ENCODE results near the gene FYN. TPM values are rescaled to one million over a fixed set of nuclear protein-coding genes. Genes with fewer than 3 reads are reported as not detected.
A peak's percentile ranks its signal among the peaks of the same experiment; 100 is the strongest.

FYN gene
- total RNA-seq, 1 experiment from 2014 or later: 95.8 TPM

DNA sequence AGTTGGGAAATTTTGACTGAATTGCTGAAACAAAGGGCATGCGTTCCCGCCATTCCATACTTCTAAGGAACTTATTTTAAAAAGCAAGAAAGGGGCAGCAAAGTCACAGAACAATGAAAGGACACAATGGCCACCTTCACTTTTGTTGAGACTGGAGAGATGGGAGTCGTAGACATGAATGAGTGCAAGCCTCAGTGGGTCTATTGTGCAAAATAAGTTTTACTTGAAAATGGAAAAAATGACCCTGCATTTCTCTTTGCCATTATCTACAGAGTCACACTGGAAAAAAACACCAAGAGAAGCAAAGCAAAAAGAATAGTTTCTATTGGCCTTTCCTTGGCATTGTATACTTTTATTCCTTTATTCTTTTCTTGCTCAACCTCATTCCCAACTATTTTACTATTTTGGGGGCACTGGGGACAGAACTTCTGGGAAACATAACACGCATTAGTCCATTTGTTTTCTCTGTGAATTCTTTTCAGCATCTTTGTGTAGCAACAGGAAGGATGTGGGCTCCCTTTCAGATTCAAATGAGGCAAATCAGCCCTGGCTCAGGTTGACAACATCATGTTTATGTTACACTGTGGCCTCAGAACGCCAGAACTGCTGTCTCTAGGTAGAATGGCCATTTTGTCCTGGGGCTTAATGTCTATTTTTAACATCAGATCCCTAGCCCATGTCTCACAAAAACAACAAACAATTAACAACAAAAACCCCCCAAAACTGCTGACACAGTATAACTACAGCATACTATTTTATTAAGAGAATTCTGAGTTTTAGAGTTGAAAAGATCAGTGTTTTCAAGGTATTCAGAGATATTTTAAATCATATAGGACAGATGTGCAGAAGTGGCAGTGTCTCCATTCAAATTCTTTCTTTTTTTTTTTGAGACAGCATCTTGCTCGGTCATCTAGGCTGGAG, 122.2 kb downstream of the FYN start:
- DNase-seq (ENCODE audit: low read depth): peak; percentile 66

DNA sequence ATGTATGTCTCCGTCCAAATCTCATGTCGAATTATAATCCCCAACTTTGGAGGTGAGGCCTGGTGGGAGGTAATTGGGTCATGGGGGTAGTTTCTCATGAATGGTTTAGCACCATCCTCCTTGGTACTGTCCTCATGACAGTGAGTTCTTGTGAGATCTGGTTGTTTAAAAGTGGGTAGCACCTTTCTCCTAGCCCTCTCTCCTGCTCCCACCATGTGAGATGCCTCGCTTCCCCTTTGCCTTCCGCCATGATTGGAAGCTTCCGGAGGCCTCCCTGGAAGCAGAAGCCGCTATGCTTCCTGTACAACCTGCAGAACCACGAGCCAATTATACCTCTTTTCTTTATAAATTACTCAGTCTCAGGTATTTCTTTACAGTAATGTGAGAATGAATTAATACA, 123.1 kb downstream of the FYN start:
- no peak for DNase-seq (ENCODE audit: low read depth)

DNA sequence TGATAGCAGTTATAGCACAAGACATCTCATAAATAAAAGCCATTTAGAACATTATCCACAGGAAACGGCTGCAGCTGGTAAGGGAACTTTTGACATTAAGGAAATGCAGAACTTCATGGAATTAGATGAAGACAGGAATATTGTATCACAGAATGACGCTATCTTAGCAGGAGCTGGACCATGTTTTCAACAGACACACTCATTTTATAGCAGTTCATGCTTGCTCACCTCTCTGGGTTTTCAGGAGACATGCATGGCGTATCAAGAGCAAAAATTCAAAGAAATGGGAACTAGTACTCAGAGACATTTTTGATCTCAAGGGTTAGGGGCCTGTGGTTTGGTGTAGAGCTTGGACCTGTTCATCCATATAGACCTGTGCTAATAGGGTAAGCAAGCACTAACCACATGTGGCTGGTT, 125.0 kb downstream of the FYN start:
- no peak for DNase-seq (ENCODE audit: low read depth)

DNA sequence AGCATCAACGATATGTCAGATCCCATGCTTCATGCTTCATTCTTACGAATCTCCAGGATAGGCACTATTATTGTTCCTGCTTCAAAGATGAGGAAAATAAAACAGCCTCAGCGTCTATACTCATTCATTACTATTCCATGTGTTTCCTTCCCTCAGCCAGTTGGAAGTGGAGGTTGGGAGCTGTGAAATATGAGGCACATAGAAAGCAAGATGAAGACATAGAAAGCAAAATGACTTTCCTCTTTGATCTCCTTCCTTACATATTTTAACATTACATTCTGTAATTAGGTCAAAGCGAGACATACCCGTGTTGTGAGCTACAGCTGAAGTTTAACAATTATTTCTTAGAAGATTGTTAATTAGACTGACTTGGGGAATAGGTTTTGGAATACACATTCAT, 125.4 kb downstream of the FYN start:
- no peak for DNase-seq (ENCODE audit: low read depth)

DNA sequence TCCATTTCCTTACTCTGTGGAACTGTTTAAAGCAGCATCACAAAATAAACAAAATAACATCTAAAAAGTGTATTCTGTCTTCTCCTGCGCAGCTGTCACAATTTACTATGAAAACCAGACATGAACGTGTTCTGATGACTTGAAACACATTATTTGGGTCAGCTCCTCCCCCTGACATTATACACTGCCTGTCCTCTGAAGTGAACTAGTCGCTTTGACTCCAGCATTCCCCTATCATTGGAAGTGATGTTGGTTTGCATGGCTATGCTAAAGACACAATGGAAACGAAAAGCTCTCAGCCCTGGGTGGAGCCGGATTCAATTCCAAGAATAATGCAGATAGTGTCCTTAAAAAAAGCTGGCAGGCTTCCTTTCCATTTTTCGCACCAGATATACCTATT, 125.9 kb downstream of the FYN start:
- DNase-seq (ENCODE audit: low read depth): no peak

DNA sequence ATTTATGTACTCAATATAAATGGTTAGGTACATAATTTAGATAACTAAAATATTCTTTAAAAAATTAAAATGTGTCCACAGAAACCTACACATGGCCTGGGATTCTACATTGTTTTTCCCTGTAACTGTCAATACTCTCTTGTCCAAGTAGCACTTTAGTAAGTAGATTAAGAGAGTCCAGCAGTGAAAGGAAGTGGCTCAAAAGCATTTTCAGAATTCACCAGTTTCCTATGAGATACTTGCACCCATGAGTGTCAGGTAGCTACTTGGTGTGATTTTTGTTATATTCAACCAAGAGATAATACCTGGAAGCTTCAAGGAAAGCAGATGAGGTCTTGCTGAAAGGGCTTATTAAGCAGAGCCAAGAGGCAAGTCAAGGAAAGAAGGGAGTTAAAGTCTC, 126.3 kb downstream of the FYN start:
- DNase-seq (ENCODE audit: low read depth): no peak

DNA sequence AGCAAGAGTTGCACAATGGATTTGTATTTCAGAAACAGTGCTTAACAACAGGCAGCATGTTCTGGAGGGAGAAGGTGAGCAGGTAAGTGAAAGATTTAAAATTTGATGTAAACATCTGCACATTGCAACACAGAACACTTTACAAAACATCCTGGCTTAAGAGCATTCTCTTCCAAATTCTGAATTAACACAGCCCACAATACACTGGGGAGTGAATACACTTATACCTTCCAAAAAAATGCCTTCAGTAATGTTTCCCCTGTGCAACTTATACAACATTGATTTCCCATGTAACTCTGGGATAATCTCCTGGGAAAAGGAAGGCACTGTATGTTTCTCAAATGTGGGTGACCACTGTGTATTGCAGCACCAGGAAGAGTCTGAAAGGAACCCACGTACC, 127.6 kb downstream of the FYN start:
- no peak for DNase-seq (ENCODE audit: low read depth)

DNA sequence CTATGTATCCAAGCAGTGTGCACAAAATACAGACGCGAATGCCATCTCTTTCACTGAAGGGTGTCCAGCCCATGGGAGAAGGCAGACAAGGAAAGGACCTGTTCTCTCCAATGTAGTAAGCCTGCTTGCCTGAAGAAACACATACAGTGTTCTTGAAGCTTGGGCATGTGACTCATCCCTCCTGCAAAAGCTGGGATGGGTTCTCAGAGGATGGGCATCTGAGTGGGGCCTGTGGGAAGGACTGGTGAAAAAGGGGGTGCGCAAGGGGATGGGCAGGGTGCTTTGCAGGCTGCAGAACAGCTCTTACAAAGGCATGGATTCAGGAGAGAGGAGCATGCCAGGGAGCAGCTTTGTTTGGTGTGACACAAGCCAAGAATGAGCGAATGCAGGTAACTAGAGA, 128.1 kb downstream of the FYN start:
- peak; percentile 36 for DNase-seq (ENCODE audit: low read depth)

DNA sequence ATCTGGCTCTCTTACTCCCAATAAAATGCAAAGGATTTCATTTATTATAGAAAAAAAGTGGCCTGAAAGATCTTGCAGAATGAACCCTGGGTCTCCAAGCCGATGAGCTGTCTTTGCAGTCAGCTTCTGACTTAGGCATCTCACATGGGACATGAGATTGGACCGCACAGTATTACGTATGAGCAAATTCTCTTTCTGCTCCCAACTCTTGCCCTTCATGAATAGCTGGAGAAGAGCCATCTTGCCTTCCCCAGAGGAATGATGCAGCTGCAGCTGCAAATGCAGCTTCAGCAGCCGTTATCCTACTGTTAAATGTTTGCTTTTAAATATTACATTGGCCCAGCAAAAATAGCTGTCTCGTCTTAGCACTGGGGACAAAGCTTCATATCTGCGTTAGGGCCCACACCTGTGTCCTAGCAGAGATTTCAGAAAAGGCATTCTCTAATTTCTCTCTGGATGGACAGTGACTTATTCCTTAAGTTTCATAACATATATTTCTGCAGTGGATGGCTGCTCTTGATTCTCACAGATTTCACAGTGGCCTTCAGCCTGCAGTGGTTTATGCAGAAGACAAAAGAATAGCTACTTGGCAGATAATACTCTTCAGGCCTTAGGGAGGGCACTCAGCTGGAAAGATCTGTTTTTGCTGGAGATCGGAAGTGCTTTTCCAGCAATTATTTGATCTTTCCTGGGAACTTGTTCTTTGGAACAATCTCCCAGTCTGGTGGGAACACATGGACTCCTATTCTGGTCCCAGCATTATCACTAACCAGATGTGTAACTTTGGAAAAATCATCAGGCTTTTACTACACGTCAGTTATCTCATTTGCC, 129.2 kb downstream of the FYN start:
- DNase-seq (ENCODE audit: low read depth): peak; percentile 80

DNA sequence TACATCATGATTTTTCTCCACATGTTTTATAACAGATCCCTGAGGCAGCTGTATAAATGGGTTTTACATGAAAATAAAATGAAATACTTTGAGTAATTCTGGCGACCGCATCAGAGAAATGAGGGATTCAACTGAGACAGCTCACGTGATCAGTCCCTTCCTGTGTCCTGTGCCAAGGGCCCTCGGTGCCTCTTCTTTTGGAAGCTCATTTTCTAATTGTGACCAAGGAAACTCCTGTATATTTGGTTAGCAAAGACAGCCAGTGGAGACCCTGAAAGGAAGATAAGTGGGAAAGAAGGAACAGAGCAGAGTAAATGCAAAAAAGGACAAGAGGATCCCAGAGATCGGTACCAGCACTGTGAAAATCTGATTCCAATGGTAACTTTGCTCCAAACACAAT, 129.9 kb downstream of the FYN start:
- no peak for DNase-seq (ENCODE audit: low read depth)

DNA sequence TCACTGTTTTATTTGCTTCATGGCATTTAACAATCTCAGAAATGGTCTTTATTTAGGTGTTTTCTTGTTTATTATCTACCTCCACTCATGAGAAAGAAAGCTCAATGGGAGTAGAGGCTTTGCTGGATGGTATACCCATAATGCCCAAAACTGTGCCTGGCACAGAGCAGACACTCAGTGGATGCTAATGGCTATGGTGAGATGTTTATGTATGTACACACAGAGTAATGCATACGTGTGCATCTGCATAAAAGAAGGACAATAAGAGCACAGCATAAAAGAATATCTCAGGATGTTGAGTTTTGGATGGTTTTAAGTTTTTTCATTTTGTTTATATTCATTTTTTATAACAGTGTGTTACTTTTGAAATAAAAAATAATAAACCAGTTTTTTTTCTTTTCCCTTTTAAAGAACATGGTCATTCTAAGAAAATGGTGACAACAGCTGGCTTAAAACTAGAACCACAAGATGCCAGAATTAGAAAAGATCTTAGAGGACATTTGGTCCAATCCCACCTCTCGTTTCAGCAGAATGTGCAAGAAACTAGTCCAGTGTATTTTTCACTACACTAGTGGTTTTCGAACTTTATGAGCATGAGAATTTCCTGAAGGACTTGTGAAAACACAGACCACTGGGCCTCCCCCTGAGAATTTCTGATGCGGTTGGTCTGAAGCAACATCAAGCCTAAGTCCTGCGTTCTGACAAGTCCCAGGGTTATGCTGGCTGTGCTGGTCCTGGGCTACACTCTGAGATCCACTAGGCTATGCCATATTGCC, 131.9 kb downstream of the FYN start:
- no peak for DNase-seq (ENCODE audit: low read depth)

DNA sequence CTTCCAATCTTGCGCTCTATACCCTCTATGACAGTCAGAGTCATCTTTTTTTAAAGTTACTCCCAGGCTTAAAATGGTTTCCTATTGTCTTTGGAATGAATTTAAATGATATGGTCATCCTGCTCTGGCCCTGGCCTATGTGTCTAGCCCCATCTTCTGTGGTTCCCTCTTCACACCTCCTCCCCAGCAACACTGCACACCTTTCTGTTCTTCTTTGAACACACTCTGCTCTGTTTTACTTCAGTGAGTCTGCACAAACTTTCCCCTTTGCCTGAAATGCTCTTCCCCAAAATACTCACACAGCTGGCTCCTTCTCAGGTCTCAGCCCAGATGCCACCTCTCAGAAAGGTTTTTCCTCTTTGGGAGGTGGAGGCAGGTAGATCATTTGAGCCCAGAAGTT, 132.7 kb downstream of the FYN start:
- no peak for DNase-seq (ENCODE audit: low read depth)

DNA sequence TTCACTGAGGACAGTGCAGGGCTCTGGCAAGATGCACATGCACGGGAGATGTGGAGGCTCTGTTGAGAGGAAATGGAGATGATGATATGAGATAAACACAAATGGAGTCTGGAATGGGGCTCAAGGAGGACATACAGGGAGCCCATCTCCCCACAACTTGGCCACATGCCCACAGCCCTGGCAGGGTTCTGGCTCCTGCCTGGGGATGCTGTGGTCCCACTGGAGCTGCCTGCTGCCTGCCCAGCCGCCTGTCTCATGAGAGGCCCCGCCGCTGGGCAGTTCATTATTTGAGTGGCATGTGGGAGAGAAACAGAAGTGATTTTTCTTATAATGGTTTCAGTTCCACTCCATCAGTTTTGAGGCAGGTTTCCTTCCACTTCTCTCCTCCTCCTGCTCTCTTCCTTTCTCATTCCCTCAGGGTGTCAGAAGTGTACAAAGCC, 134.0 kb downstream of the FYN start:
- no peak for DNase-seq (ENCODE audit: low read depth)

DNA sequence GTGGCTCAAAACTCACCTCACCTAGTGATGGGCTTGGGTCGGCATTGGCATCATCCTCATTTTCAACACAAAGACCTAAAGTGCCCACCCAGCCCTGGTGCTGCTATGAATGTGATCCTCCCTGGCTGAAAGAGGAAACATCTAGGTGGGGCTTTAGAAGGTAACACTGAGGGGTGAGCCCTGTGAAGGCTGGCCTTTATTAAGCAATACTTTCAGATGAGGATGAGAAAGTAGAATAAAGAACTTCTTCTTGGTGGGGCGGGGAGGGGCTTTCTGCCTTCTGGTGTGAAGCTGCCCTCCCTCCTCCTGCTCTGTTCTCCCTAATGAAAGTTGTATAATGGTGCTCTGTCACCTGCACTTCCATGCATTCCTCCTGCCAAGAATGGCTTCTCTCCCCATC, 134.6 kb downstream of the FYN start:
- no peak for DNase-seq (ENCODE audit: low read depth)

DNA sequence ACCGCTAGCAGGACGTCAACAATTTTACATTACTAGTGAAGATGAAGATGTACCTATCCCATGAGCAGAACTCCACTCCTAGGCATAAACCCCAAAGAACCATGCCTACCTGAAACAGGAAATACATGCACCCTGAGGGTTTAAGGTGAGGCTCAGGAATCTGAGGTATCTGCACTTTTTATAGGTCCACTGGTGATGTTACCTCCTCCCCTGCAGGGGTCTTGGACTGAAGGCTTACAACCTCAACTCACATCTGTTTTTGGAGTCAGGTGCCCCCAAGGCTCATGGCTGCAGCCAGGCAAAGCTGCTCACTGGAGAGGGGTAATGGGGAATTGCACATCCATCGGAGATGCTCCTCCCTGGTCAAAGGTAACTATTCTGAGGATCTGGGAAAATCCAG, 135.1 kb downstream of the FYN start:
- DNase-seq (ENCODE audit: low read depth): no peak

DNA sequence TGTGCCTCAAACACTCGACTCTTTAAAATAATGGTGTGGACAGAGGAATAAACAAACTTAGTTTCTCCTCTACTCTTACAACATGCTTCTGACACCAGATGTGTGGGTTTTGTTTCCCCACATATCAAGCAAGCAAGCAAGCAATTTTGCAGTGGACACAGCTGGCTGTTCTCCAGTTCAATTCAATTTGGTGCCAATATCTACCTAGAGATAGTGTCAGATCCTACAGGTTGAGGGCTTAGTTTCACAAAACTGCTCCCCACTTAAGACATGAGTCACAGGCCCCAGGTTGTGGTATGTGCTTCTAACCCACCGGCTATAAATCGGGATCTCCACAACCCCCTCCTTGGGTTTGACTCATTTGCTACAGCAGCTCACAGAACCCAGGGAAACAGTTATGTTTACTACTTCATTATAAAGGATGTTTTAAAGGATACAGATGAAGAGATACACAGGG, 136.2 kb downstream of the FYN start:
- DNase-seq (ENCODE audit: low read depth): peak; percentile 27

DNA sequence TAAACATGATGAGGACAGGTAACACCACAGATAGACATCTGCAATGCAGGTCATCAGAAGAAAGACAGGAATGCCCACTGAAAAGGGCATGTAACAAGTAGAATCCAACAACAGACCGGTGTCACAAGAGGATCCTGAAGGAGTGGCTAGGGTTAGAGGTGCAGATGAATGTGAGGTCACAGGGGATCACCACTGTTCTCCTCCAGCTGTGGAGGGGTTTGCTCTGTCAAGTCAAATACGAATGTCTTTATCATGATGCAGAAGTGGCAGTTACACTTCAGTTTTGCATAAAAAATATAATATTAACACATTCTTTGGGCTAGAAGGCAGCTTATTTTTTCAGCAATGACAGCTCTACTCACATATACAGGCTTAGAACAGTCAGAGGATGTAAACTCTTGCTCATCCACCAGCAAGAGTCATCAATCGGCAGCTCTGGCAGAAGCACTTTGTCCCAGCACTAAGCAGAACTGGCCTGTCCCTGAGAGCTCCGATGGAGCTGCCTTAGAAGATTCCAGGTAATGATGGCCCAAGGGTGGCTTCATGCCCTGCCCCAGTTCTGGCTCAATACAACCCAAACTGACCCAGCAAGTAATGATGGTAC, 137.1 kb downstream of the FYN start:
- no peak for DNase-seq (ENCODE audit: low read depth)

DNA sequence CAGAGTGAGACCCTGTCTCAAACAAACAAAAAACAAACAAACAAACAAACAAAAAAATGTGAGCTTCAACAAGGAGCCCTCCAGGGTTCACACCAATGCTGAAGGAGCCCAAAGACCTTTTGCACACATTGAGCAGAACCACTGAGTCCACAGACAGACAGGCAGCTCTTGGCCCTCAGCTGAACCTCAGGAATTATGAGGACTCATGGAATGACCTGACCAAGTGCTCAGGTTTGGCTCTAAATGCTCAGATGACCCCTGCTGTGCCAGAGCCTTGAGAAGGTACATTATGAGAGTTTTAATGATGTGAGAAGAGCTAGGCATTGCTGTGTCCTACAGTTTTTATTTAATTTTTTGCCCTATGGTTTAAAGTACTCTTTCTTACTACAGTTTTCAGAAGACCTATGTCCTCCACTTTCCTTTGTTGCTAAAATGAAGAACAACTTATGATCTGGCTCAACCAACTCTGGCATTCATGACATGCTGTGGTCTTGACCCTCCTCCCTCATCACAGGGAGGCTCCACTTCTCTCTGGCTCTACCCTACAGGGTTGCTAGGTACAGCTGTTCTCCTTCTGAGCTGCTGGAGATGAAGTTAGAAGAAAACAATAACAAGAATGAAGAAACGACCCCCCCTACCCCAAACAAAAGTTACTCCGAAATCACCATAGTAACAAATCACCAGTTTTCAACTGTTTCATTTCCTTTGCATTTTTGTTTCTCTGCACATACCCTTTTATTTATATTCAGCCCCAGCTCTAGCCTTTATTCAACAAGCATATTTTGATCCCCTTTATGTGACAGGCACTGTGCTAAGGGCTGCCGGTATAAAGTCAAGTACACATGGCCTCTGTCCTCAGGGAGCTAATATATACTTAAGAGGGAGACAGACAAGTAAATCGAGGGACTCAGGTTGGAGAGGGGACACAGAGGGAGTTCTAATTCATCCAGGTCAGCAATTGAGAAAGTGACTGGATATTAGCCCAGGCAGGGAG, 138.9 kb downstream of the FYN start:
- peak; percentile 36 for DNase-seq (ENCODE audit: low read depth)

DNA sequence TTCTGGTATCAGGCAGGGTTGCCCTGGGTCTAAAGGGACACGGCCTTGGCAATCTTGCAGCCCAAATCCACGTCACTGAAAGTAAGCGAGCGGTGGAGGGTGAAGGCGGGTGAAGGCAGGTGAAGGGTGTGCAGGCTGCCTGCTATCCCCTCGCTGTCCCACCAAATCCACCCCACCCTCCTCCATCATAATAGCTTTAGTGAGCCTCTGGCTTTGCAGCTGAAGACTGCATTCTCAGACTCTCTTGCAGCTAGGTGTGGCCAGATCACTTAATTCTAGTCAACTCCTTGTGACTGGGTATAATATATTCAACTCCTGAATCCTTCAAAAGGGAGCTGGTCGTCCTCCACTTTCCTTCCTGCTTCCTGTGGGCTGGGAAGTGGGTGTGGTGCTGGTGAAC, 140.9 kb downstream of the FYN start:
- no peak for DNase-seq (ENCODE audit: low read depth)

All from LHCN-M2 (cell line).